GM12892 (cell line): ENCODE data around the gene MICAL2.

Experiments
- POLR2A ChIP-seq: IDR thresholded peaks from 2 replicates; pipeline ENCODE4 v1.6.1; 2011; ENCODE audit warnings: low read depth, low read length, control low read depth
- POLR2AphosphoS5 ChIP-seq: IDR thresholded peaks from 2 replicates; pipeline ENCODE4 v1.6.1; 2011; ENCODE audit warnings: low read depth, low read length, control low read depth
- TAF1 ChIP-seq: IDR thresholded peaks from 2 replicates; pipeline ENCODE4 v1.6.1; 2011; ENCODE audit warnings: low read depth, mild to moderate bottlenecking, control low read depth, low read length, borderline replicate concordance

DNA sequence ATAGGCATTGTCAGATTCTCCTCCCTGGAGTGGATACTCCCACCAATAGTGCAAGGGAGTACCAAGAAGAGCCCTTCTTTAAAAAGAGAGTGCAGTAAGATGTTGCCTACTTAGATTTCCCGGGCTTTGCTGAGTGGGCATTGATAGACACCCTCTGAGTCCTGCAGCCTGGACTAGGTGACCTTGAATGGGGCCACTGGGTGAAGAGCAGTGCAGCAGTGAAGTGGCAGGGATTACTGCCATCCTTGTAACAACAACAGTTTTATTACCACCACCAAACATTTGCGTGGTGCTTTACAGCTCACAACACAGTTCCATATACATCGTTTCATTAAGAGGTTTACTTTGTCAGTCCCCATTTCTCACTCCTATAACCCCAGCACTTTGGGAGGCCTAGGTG, 59.4 kb downstream of the MICAL2 start:
- TF ChIP-seq TAF1, result no peak
- no peak for TF ChIP-seq POLR2A
- TF ChIP-seq POLR2AphosphoS5, result no peak
